HG02798 (cell line): ENCODE measurements around the gene CASP10.
"Not testable (repeated sequence)": the region's sequence is repeated elsewhere in the genome, so short reads cannot be mapped to it uniquely, and the experiment has no call there.

Source experiments
- ATAC-seq: cut with Tn5 transposase; IDR thresholded peaks from one replicate; pipeline ENCODE4 v1.9.1; 2021; ENCODE audit warnings: mild to moderate bottlenecking; ENCODE audit not compliant: unreplicated experiment, poor library complexity

The CASP10 gene

DNA sequence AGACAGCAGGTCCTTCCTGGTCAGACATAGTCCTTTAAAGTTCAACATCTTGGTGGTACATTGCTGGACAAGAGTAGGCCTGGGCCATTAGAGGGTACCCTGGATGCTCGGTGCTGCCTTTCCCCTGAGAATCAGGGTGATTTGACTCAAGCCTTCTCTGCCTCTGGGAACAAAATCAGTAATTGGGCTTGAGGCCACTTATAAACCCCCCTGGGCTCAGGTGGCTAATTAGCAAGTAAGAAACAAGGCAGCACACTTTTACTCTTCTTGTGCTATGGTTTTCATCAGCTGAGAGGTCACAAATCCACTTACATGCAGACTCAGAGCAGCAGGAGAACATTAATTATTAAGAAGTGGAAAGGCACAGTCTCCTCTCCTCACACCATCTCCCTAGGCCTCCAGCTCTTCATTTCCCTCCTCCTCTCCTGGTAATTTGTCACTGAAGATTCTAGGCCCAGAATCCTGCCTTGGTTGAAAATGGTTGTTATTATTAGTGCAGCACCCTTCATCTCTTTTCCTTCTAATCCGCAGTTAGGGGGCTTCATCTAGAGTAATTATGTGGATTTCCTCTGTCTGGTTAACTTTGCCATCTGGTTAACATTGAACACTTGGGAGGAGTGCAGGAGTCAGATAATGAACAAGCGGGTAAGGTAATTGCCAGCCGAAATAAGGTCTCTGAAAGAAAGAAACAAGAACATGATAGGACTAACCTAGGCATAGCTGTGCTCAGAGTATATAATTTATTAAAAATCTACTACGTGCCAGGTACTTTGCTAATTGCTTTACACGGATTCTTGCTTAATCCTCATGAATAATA lies 29.7 kb upstream of the CASP10 start:
- ATAC-seq = no peak

DNA sequence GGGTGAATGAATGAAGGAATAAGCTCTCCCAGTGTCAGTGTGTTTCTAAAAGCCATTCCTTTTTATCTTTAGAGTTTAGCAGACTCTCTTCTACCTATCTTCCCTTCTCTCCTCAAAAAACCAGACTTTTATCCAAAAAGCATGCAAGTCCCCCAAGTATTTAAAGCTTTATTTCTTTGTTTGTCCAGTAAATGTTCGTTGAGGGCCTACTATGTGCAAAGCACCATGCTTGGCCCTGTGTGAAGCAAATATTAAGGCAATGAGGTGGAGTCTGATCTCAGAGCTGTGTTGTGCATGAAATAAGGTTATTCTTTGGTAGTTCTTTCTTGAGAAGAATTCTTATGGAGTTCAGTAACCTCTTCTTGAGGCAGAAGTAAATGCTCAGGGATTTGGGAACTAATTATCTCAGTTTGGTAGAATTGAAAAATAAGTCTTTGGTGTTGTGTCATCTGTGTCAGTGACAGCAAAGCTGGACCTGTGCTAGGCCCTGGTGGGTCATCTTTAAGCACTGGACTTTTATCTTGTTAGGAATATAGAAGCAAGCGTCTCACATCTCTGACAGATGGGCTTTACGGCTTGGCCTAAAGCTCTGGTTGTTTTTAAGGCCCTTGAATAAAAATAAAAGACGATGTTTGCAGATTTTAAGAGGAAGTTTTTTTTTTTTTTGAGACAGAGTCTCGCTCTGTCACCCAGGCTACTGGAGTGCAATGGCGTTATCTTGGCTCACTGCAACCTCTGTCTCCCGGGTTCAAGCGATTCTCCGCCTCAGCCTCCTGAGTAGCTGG lies 28.1 kb upstream of the CASP10 start:
- no peak for ATAC-seq

DNA sequence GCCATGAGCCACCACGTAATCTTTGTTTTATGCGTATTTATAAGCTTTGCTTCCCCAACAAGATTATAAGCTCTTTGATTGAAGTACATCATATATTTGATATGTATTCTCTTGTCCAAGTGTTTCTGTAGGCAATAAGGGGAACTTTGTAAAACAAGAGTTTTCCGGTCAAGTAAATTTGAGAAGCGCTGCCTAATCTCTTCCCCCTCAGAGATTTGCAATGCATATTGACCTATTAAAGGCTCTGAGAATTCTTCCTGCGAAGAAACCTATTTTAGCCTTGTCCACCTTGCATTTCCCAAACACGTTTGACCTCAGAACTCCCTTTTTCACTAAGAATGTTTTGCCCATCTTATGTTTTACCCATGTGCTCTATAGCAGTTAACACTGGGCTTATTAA lies 26.9 kb upstream of the CASP10 start:
- no peak for ATAC-seq

GRCh38 chr2:201156640-201157039 lies 26.3 kb upstream of the CASP10 start:
- ATAC-seq = no peak

GRCh38 chr2:201157694-201158093 lies 25.2 kb upstream of the CASP10 start:
- peak; percentile 11 for ATAC-seq

GRCh38 chr2:201158111-201158929 lies 24.6 kb upstream of the CASP10 start:
- peak; percentile 93 for ATAC-seq

GRCh38 chr2:201164166-201164565 lies 18.8 kb upstream of the CASP10 start:
- no peak for ATAC-seq

DNA sequence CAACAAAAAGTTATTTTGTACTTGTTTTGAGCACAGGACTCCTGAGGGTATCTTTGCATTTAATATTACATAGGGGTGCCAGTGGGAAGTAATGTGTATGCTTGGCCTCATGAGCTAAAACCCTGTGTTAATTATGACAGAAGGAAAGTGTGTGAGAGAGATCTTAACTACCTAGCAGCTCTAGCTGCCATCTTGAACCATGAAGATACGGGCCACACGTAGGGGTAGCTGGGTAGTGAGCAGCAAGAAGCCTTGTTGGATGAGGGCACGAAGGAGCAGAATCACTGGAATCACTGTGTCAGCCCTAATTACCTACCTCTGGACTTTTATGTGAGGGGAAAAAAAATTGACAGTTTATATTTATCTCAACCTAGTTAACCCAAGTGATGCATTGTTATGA lies 15.4 kb upstream of the CASP10 start:
- no peak for ATAC-seq

DNA sequence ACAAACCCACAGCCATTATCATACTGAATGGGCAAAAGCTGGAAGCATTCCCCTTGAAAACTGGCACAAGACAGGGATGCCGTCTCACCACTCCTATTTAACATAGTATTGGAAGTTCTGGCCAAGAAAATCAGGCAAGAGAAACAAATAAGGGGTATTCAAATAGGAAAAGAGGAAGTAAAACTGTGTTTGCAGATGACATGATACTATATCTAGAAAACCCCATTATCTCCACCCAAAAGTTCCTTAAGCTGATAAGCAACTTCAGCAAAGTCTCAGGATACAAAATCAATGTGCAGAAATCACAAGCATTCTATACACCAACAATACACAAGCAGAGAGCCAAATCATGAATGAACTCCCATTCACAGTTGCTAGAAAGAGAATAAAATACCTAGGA lies 14.4 kb upstream of the CASP10 start:
- ATAC-seq = not testable (repeated sequence)

DNA sequence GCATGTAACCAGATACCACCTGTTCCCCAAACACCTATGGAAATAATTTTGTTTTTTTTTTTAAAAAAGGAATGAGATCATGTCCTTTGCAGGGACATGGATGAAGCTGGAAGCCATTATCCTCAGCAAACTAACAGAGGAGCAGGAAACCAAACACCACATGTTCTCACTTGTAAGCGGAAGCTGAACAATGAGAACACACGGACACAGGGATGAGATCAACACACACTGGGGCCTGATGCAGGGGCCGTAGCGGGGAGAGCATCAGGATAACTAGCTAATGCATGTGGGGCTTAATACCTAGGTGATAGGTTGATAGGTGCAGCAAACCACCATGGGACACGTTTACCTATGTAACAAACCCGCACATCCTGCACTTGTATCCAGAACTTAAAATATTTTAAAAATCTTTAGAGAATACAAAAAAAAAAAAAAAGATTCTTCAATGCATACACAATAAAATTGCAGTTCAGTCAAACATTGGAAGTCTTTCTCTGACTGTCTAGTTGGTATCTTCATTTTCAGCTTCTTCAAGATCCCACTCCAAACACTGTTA lies 11.6 kb upstream of the CASP10 start:
- ATAC-seq = no peak

DNA sequence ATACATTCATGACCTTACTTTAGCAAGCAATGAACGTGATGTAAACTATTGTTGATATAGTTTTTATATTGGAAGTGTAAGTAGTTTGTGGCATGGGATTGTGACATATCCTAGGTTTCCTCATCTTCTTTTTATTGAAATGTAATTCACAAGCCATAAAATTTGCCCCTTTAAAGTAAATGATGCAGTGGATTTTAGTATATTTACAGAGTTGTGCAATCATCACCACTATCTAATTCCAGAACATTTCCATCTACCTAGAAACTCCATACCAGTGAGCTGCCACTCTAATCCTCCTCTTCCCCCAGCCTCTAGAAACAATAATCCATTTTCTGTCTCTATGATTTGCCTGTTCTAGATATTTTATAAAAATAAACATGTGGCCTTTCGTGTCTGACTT lies 10.7 kb upstream of the CASP10 start:
- no peak for ATAC-seq

DNA sequence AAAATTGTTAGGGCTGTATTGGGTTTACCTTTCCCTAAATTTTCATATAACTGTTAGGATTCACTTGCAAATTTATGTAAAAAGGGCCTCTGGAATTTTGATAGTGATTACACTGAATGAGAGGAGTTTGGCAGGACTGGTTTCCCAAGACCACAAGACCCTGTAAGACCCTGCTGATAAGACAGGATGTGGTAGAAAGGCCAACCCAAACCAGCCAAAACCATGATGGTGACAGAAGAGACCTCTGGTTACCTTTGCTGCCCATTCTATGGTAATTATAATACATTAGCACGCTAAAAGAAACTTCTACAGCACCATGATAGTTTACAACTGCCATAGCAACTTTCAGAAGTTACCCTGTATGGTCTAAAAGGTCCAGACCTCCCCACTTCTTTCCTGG lies 8.3 kb upstream of the CASP10 start:
- ATAC-seq = no peak

GRCh38 chr2:201176081-201176481 lies 6.9 kb upstream of the CASP10 start:
- no peak for ATAC-seq

- ATAC-seq = no peak
These were observed 2.9 kb upstream of the CASP10 start for GRCh38 chr2:201180010-201180409.

GRCh38 chr2:201183365-201183727 lies 405 bp downstream of the CASP10 start:
- ATAC-seq = no peak

DNA sequence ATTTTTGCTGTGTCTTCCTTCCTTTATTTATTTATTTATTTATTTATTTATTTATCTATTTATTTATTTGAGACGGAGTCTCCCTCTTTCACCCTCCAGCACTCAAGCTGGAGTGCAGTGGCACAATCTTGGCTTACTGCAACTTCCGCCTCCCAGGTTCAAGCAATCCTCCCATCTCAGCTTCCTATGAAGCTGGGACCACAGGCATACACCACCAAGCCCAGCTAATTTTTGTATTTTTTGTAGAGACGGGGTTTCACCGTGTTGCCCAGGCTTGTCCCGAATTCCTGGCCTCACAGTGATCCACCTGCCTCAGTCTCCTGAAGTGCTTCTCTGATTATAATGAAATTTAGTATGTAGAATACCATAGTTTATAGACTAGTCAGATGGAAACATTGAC lies 894 bp downstream of the CASP10 start:
- not testable (repeated sequence) for ATAC-seq

DNA sequence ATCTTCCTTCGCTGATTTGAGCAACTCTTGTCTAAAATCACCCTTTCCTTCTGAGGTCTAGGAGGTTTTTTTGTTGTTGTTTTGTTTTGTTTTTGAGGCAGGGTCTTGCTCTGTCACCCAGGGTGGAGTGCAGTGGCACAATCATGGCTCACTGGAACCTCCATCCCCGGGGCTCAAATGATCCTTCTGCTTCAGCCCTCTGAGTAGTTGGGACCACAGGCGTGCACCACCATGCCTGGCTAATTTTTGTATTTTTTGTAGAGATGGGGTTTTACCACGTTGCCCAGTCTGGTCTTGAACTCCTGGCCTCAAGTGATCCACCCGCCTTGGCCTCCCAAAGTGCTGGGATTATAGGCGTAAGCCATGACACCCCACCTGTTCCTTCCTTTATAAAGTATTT lies 1.3 kb downstream of the CASP10 start:
- ATAC-seq = not testable (repeated sequence)

DNA sequence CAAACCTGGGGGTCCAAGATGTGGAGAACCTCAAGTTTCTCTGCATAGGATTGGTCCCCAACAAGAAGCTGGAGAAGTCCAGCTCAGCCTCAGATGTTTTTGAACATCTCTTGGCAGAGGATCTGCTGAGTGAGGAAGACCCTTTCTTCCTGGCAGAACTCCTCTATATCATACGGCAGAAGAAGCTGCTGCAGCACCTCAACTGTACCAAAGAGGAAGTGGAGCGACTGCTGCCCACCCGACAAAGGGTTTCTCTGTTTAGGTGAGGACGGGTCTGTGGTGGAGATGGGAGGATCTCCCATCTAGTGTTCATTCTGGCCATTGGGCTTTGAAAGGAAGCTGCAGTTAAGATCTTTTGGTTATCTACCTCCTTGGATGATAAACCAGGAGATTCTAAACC lies 2.9 kb downstream of the CASP10 start:
- ATAC-seq = no peak

- ATAC-seq = no peak
These were observed 4.0 kb downstream of the CASP10 start for GRCh38 chr2:201186982-201187381.

DNA sequence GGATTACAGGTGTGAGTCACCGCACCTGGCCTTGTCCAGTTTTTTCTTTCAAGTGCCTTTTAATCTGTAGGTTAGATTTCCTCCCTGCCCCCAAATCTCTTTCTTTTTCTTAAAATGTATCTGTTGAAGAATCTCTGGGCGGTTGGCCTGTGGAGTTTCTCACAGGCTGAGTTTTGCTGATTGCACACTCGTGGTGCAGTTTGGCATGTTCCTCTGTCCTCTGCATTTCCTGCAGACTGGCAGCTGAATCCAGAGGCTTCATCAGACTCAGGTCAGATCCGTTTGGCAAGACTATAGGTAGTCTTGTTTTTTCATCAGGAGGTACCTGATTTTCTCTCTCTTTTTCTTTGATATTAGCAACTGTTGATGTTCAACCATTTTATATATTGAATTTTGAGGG lies 5.5 kb downstream of the CASP10 start:
- no peak for ATAC-seq
